CD8-positive, alpha-beta memory T cell (primary cell): ENCODE measurements around the gene CYP4F3. TPM values are rescaled to one million over a fixed set of nuclear protein-coding genes. Genes with fewer than 3 reads are reported as not detected.

Source experiments
- CTCF ChIA-PET: fragments of 350-600 bp; sonication (Branson Sonifier 250); formaldehyde crosslinking; loops from one replicate; lab custom pipeline; 2021; ENCODE audit warnings: antibody characterized with exemption; lab: Charles Lee
- POLR2A ChIA-PET: fragments of 350-600 bp; sonication (Branson Sonifier 250); formaldehyde crosslinking; loops from one replicate; lab custom pipeline; 2021; ENCODE audit warnings: antibody characterized with exemption; lab: Charles Lee
- DNase-seq, 5 donors: peaks; one replicate each; pipeline versions ENCODE4 v3.0.0 to v3.0.0-alpha.2; 2020 to 2022; ENCODE audit warnings: mixed read lengths in 1 of 5
- H3K27ac ChIP-seq: one replicate; pipeline ENCODE4 v1.7.0; 2013; ENCODE audit warnings: low read depth, mild to moderate bottlenecking, low read length, moderate library complexity
- H3K27me3 ChIP-seq: 2 replicates; pipeline ENCODE4 v1.7.0; 2013; ENCODE audit warnings: low read length, mild to moderate bottlenecking; ENCODE audit not compliant: insufficient read depth, poor library complexity, severe bottlenecking
- H3K36me3 ChIP-seq: 2 replicates; pipeline ENCODE4 v1.7.0; 2013; ENCODE audit warnings: mild to moderate bottlenecking, low read length, moderate library complexity; ENCODE audit not compliant: insufficient read depth
- H3K4me1 ChIP-seq: 2 replicates; pipeline ENCODE4 v1.7.0; 2013; ENCODE audit warnings: mild to moderate bottlenecking, low read length, moderate library complexity; ENCODE audit not compliant: insufficient read depth
- H3K4me3 ChIP-seq: 2 replicates; pipeline ENCODE4 v1.7.0; 2013; ENCODE audit warnings: mild to moderate bottlenecking, low read length
- H3K9me3 ChIP-seq: 2 replicates; pipeline ENCODE4 v1.7.0; 2013; ENCODE audit warnings: mild to moderate bottlenecking, low read length
- H3K27ac Mint-ChIP-seq, 8 donors: one replicate each; pipeline ENCODE4 v1.8.0; 2020 to 2021; ENCODE audit warnings: mixed read lengths in 8 of 8, mild to moderate bottlenecking in 6 of 8, inconsistent platforms in 3 of 8, moderate library complexity in 3 of 8
- H3K27me3 Mint-ChIP-seq, 2 donors: one replicate each; pipeline ENCODE4 v1.8.0; 2020 to 2021; ENCODE audit warnings: mixed read lengths in 2 of 2, mild to moderate bottlenecking in 1 of 2, moderate library complexity in 1 of 2
- H3K36me3 Mint-ChIP-seq, 3 donors: one replicate each; pipeline ENCODE4 v1.8.0; 2020 to 2021; ENCODE audit warnings: mixed read lengths in 3 of 3, inconsistent platforms in 1 of 3, mild to moderate bottlenecking in 1 of 3
- H3K4me1 Mint-ChIP-seq, 3 donors: one replicate each; pipeline ENCODE4 v1.8.0; 2020 to 2021; ENCODE audit warnings: mixed read lengths in 3 of 3, inconsistent platforms in 1 of 3, mild to moderate bottlenecking in 1 of 3
- H3K4me3 Mint-ChIP-seq, 7 donors: one replicate each; pipeline ENCODE4 v1.8.0; 2020 to 2021; ENCODE audit warnings: mixed read lengths in 7 of 7, mild to moderate bottlenecking in 6 of 7, moderate library complexity in 4 of 7, inconsistent platforms in 2 of 7
- H3K9me3 Mint-ChIP-seq, 5 donors: one replicate each; pipeline ENCODE4 v1.8.0; 2020 to 2022; ENCODE audit warnings: mixed read lengths in 5 of 5, mild to moderate bottlenecking in 3 of 5, moderate library complexity in 2 of 5, inconsistent platforms in 1 of 5
- polyA plus RNA-seq: library from polyadenylated mRNA; unstranded; fragments of 300-500 nt; fragmentation: Illumina TruSeq; gene quantifications from one replicate; pipeline ENCODE4 v1.2.3, GENCODE V29; 2021
- total RNA-seq, 2 experiments: library from RNA; stranded (reverse); gene quantifications; one replicate each; pipeline ENCODE4 v1.2.3, GENCODE V29; 2021

The CYP4F3 gene
- total and polyA plus RNA-seq, 3 experiments from 2014 or later: 0.16 to 0.28 TPM; not detected in 1

GRCh38 chr19:15622991-15623390 lies 17.7 kb upstream of the CYP4F3 start:
- Histone ChIP-seq H3K27ac (no peak overlapping the region), H3K36me3 (no peaks in the 10 kb centered on the region), H3K9me3 (no peaks in the 10 kb centered on the region), H3K4me3 (no peak overlapping the region), H3K27me3 (no peaks in the 10 kb centered on the region), H3K4me1 (no peaks in the 10 kb centered on the region)
- CTCF ChIA-PET: no interaction called here
- H3K27me3 Mint-ChIP-seq: peaks cover 15 to 42% of the 10 kb centered on the region in 2 donors
- POLR2A ChIA-PET: no interaction called here
- H3K4me3 Mint-ChIP-seq: no peak overlapping the region
- no peaks in the 10 kb centered on the region for H3K4me1 Mint-ChIP-seq
- no peaks in the 10 kb centered on the region for H3K36me3 Mint-ChIP-seq
- H3K27ac Mint-ChIP-seq: no peak overlapping the region
- no peak for DNase-seq
- H3K9me3 Mint-ChIP-seq: no peaks in the 10 kb centered on the region

- Mint-ChIP-seq H3K27me3 (peaks cover 12 to 40% of the 10 kb centered on the region in 2 donors), H3K4me3 (no peak overlapping the region), H3K4me1 (no peaks in the 10 kb centered on the region), H3K9me3 (no peaks in the 10 kb centered on the region), H3K36me3 (no peaks in the 10 kb centered on the region), H3K27ac (no peak overlapping the region)
- Histone ChIP-seq H3K4me3 (no peak overlapping the region), H3K4me1 (no peaks in the 10 kb centered on the region), H3K36me3 (no peaks in the 10 kb centered on the region), H3K27me3 (no peaks in the 10 kb centered on the region), H3K9me3 (no peaks in the 10 kb centered on the region), H3K27ac (no peak overlapping the region)
- no peak for DNase-seq
- CTCF ChIA-PET: no interaction called here
- POLR2A ChIA-PET: no interaction called here
Measured at GRCh38 chr19:15623711-15624318, 16.9 kb upstream of the CYP4F3 start.

- Histone ChIP-seq H3K27ac (no peak overlapping the region), H3K4me1 (no peaks in the 10 kb centered on the region), H3K36me3 (no peaks in the 10 kb centered on the region), H3K27me3 (no peaks in the 10 kb centered on the region), H3K4me3 (no peak overlapping the region), H3K9me3 (no peaks in the 10 kb centered on the region)
- no peak overlapping the region for H3K4me3 Mint-ChIP-seq
- H3K4me1 Mint-ChIP-seq: peaks cover 3 to 6% (median 4%) of the 10 kb centered on the region in 3 donors
- DNase-seq: no peak
- CTCF ChIA-PET: no interaction called here
- H3K27me3 Mint-ChIP-seq: peaks cover 4 to 34% of the 10 kb centered on the region in 2 donors
- no peak overlapping the region for H3K27ac Mint-ChIP-seq
- no peaks in the 10 kb centered on the region for H3K9me3 Mint-ChIP-seq
- H3K36me3 Mint-ChIP-seq: no peaks in the 10 kb centered on the region
- POLR2A ChIA-PET: no interaction called here
Measured at GRCh38 chr19:15628236-15629002, 12.3 kb upstream of the CYP4F3 start.

- POLR2A ChIA-PET: no interaction called here
Measured at GRCh38 chr19:15629003-15629880, 11.5 kb upstream of the CYP4F3 start.

GRCh38 chr19:15631817-15632216 lies 8.9 kb upstream of the CYP4F3 start:
- no peak overlapping the region for H3K4me3 ChIP-seq
- Mint-ChIP-seq H3K9me3 (no peaks in the 10 kb centered on the region), H3K36me3 (no peaks in the 10 kb centered on the region), H3K27ac (no peak overlapping the region), H3K27me3 (peaks cover 3 to 45% of the 10 kb centered on the region in 2 donors), H3K4me1 (peaks cover 4 to 17% (median 5%) of the 10 kb centered on the region in 3 donors), H3K4me3 (no peak overlapping the region)
- H3K36me3 ChIP-seq: no peaks in the 10 kb centered on the region
- H3K9me3 ChIP-seq: no peaks in the 10 kb centered on the region
- no peak overlapping the region for H3K27ac ChIP-seq
- DNase-seq: peak in 3 of 5 donors; percentile 11 to 58 (median 28)
- H3K4me1 ChIP-seq: no peaks in the 10 kb centered on the region
- POLR2A ChIA-PET: no interaction called here
- no peaks in the 10 kb centered on the region for H3K27me3 ChIP-seq
- CTCF ChIA-PET: interaction anchor here (1.0 to 1.5 kb wide), 2 partner anchors 14 to 279 kb away, joined by 3 read pairs; no protein-coding TSS in a partner anchor

More at GRCh38 chr19:15629003-15629880, 11.5 kb upstream of the CYP4F3 start:
- Histone ChIP-seq H3K4me3 (no peak overlapping the region), H3K27me3 (no peaks in the 10 kb centered on the region), H3K36me3 (no peaks in the 10 kb centered on the region), H3K27ac (no peak overlapping the region), H3K4me1 (no peaks in the 10 kb centered on the region), H3K9me3 (no peaks in the 10 kb centered on the region)
- no peak overlapping the region for H3K27ac Mint-ChIP-seq
- H3K9me3 Mint-ChIP-seq: no peaks in the 10 kb centered on the region
- H3K27me3 Mint-ChIP-seq: peaks cover 4 to 39% of the 10 kb centered on the region in 2 donors
- no peak overlapping the region for H3K4me3 Mint-ChIP-seq
- no peaks in the 10 kb centered on the region for H3K36me3 Mint-ChIP-seq
- CTCF ChIA-PET: interaction anchor here (0.7 to 1.2 kb wide), 12 partner anchors 14 to 568 kb away, joined by 3 to 7 read pairs (median 3); no protein-coding TSS in a partner anchor
- DNase-seq: peak; percentile 72 to 89 (median 84)
- peaks cover 4 to 11% (median 5%) of the 10 kb centered on the region in 3 donors for H3K4me1 Mint-ChIP-seq

GRCh38 chr19:15633082-15633835 lies 7.4 kb upstream of the CYP4F3 start:
- Mint-ChIP-seq H3K9me3 (no peaks in the 10 kb centered on the region), H3K36me3 (no peaks in the 10 kb centered on the region), H3K27me3 (peaks cover 8 to 49% of the 10 kb centered on the region in 2 donors), H3K4me3 (no peak overlapping the region), H3K27ac (no peak overlapping the region), H3K4me1 (peaks cover 4 to 17% (median 5%) of the 10 kb centered on the region in 3 donors)
- DNase-seq: no peak
- Histone ChIP-seq H3K27me3 (no peaks in the 10 kb centered on the region), H3K4me3 (no peak overlapping the region), H3K27ac (no peak overlapping the region), H3K36me3 (no peaks in the 10 kb centered on the region), H3K4me1 (no peaks in the 10 kb centered on the region), H3K9me3 (no peaks in the 10 kb centered on the region)
- ChIA-PET CTCF (no interaction called here), POLR2A (no interaction called here)

GRCh38 chr19:15634105-15634504 lies 6.6 kb upstream of the CYP4F3 start:
- Histone ChIP-seq H3K27me3 (no peaks in the 10 kb centered on the region), H3K9me3 (no peaks in the 10 kb centered on the region), H3K27ac (no peak overlapping the region), H3K36me3 (no peaks in the 10 kb centered on the region), H3K4me1 (no peaks in the 10 kb centered on the region), H3K4me3 (no peak overlapping the region)
- peaks cover 12 to 50% of the 10 kb centered on the region in 2 donors for H3K27me3 Mint-ChIP-seq
- no peaks in the 10 kb centered on the region for H3K9me3 Mint-ChIP-seq
- ChIA-PET CTCF (interaction anchor here (1.3 kb wide), 1 partner anchor 235 kb away, joined by 4 read pairs; no protein-coding TSS in a partner anchor), POLR2A (no interaction called here)
- H3K36me3 Mint-ChIP-seq: no peaks in the 10 kb centered on the region
- no peak for DNase-seq
- peaks cover 4 to 17% (median 5%) of the 10 kb centered on the region in 3 donors for H3K4me1 Mint-ChIP-seq
- H3K4me3 Mint-ChIP-seq: no peak overlapping the region
- no peak overlapping the region for H3K27ac Mint-ChIP-seq
